GM12878 (cell line): ENCODE results near the gene FOXL3. TPM values are rescaled to one million over a fixed set of nuclear protein-coding genes. Genes with fewer than 3 reads are reported as not detected.

Experiments
- ATAC-seq: fragments of 200-7000 bp; cut with Tn5 transposase; 3 replicates; pipeline ENCODE4 v1.9.1; 2020; ENCODE audit warnings: mild to moderate bottlenecking, moderate library complexity
- BruUV-seq: library from RNA; stranded (reverse); fragments of 400-500 nt; replicated peaks from 2 replicates; lab custom pipeline; 2021; lab: Mats Ljungman, UMichigan
- CTCF ChIA-PET: fragments of 300-600 bp; sonication (Branson Sonifier 250); formaldehyde crosslinking; extraction: SDS; loops from one replicate; lab custom pipeline; 2021; ENCODE audit warnings: inconsistent platforms; lab: Yijun Ruan, JAX
- POLR2A ChIA-PET: fragments of 350-600 bp; formaldehyde crosslinking; extraction: SDS; loops from one replicate; lab custom pipeline; 2021; ENCODE audit warnings: inconsistent platforms; lab: Charles Lee
- RAD21 ChIA-PET: fragments of 300-600 bp; sonication (Branson Sonifier 250); formaldehyde crosslinking; loops from one replicate; lab custom pipeline; 2023; ENCODE audit warnings: antibody characterized with exemption; ENCODE audit not compliant: unreplicated experiment; lab: Charles Lee
- SMC1A ChIA-PET: fragments of 300-600 bp; sonication (Branson Sonifier 250); formaldehyde crosslinking; loops from one replicate; lab custom pipeline; 2023; ENCODE audit not compliant: unreplicated experiment, uncharacterized antibody; lab: Charles Lee
- DNase-seq: peaks from one replicate; pipeline ENCODE4 v3.0.0-alpha.2; 2011; ENCODE audit warnings: low read depth, low spot score
- FAIRE-seq: peaks from 3 replicates; lab custom pipeline; 2011; peaks lifted over from hg19 to GRCh38; lab: Jason Lieb, UNC
- H2AFZ ChIP-seq: 2 replicates; pipeline ENCODE4 v1.6.0; 2011; ENCODE audit warnings: low read depth, low read length, control low read depth; ENCODE audit not compliant: control insufficient read depth
- H3K27ac ChIP-seq: 2 replicates; pipeline ENCODE4 v1.5.1; 2011; ENCODE audit warnings: control low read depth; ENCODE audit not compliant: control insufficient read depth, insufficient read depth
- H3K27me3 ChIP-seq, 2 experiments: replicated peaks in 1 of 2; 2 replicates each; pipeline versions ENCODE4 v1.6.0 to v1.6.1; 2011; ENCODE audit warnings: low read length in 1 of 2; ENCODE audit not compliant: control insufficient read depth in 2 of 2, insufficient read depth in 2 of 2
- H3K36me3 ChIP-seq, 2 experiments: 2 replicates each; pipeline ENCODE4 v1.5.1; 2011; ENCODE audit warnings: low read length in 1 of 2; ENCODE audit not compliant: control insufficient read depth in 2 of 2, insufficient read depth in 2 of 2
- H3K4me1 ChIP-seq: 2 replicates; pipeline ENCODE4 v1.6.1; 2011; ENCODE audit warnings: mild to moderate bottlenecking, low read length, moderate library complexity, mixed read lengths; ENCODE audit not compliant: control insufficient read depth, insufficient read depth
- H3K4me2 ChIP-seq: 2 replicates; pipeline ENCODE4 v1.6.0; 2011; ENCODE audit warnings: control low read depth; ENCODE audit not compliant: control insufficient read depth, insufficient read depth
- H3K4me3 ChIP-seq: fragments of 200-600 bp; sonication (generic); 2 replicates; pipeline ENCODE4 v1.5.1; 2016
- H3K79me2 ChIP-seq: 2 replicates; pipeline ENCODE4 v1.6.0; 2011; ENCODE audit warnings: low read length; ENCODE audit not compliant: control insufficient read depth, insufficient read depth
- H3K9ac ChIP-seq: 2 replicates; pipeline ENCODE4 v1.8.0; 2011; ENCODE audit warnings: low read length, control low read depth, mixed read lengths; ENCODE audit not compliant: control insufficient read depth, insufficient read depth
- H3K9me3 ChIP-seq: replicated peaks from 3 replicates; pipeline ENCODE4 v1.5.1; 2011; ENCODE audit warnings: mild to moderate bottlenecking, low read length; ENCODE audit not compliant: control insufficient read depth, insufficient read depth
- H4K20me1 ChIP-seq: 2 replicates; pipeline ENCODE4 v1.6.0; 2011; ENCODE audit not compliant: control insufficient read depth, insufficient read depth
- BHLHE40 ChIP-seq, 2 experiments: fragments of 450-650 bp in 1 of 2; IDR thresholded peaks; 2 replicates each; pipeline ENCODE4 v1.6.1; 2011 to 2017; ENCODE audit warnings: low read depth in 2 of 2, borderline replicate concordance in 1 of 2, improper control_type of control experiment in 1 of 2, low read length in 1 of 2, mild to moderate bottlenecking in 1 of 2
- BMI1 ChIP-seq: fragments of 450-650 bp; IDR thresholded peaks from 2 replicates; pipeline ENCODE4 v1.6.1; 2016; ENCODE audit warnings: mild to moderate bottlenecking, moderate library complexity, borderline replicate concordance
- HCFC1 ChIP-seq: fragments of 150-350 bp; IDR thresholded peaks from 2 replicates; pipeline ENCODE4 v1.6.1; 2014; ENCODE audit warnings: low read length
- IRF4 ChIP-seq: IDR thresholded peaks from 2 replicates; pipeline ENCODE4 v1.6.1; 2011; ENCODE audit warnings: low read depth, low read length
- KLF5 ChIP-seq: fragments of 450-650 bp; IDR thresholded peaks from 2 replicates; pipeline ENCODE4 v1.6.1; 2014; ENCODE audit warnings: mild to moderate bottlenecking; ENCODE audit not compliant: partially characterized antibody
- MEF2B ChIP-seq: fragments of 450-650 bp; IDR thresholded peaks from 2 replicates; pipeline ENCODE4 v1.6.1; 2018; ENCODE audit warnings: mild to moderate bottlenecking, moderate library complexity; ENCODE audit not compliant: partially characterized antibody, poor library complexity, severe bottlenecking
- NFYB ChIP-seq: IDR thresholded peaks from 2 replicates; pipeline ENCODE4 v1.6.1; 2011; ENCODE audit warnings: low read depth, mild to moderate bottlenecking, low read length, improper control_type of control experiment, moderate library complexity; ENCODE audit not compliant: insufficient read depth
- NR2F1 ChIP-seq: fragments of 450-650 bp; conservative IDR thresholded peaks from 2 replicates; pipeline ENCODE4 v1.6.1; 2017; ENCODE audit warnings: mild to moderate bottlenecking
- RAD51 ChIP-seq: fragments of 450-650 bp; IDR thresholded peaks from 2 replicates; pipeline ENCODE4 v1.6.1; 2016; ENCODE audit warnings: moderate library complexity, mild to moderate bottlenecking, inconsistent platforms
- RBBP5 ChIP-seq: fragments of 200-600 bp; sonication (generic); conservative IDR thresholded peaks from 2 replicates; pipeline ENCODE4 v1.6.1; 2016
- RCOR1 ChIP-seq: conservative IDR thresholded peaks from 2 replicates; pipeline ENCODE4 v1.6.1; 2012; ENCODE audit warnings: low read depth, low read length, improper control_type of control experiment
- ZNF217 ChIP-seq: fragments of 450-650 bp; IDR thresholded peaks from 2 replicates; pipeline ENCODE4 v1.6.1; 2017; ENCODE audit warnings: antibody characterized with exemption, mild to moderate bottlenecking
- WGBS: methylation state at CpG from one replicate; pipeline ENCODE4 v1.1.6; 2016; ENCODE audit warnings: low lambda C conversion rate; ENCODE audit not compliant: insufficient replicate concordance, insufficient coverage; ENCODE audit errors: missing lambda C conversion rate; 5-methylcytosine and 5-hydroxymethylcytosine counted together
- in situ Hi-C: fragments of 300-500 bp; cut with MboI; formaldehyde crosslinking; loops from 9 replicates; pipeline ENCODE4 v1.14.3; 2018; ENCODE audit warnings: mixed read lengths
- intact Hi-C: fragments of 100-400 bp; cut with micrococcal nuclease; formaldehyde crosslinking; loops from one replicate; pipeline ENCODE4 v1.14.2; 2022; ENCODE audit not compliant: unreplicated experiment
- polyA plus RNA-seq, 11 experiments: library from polyadenylated mRNA; depleted of rRNA in 4 of 11; unstranded in 6 of 11; stranded (reverse) in 5 of 11; fragments of >200 nt; fragmentation: Nextera tagmentation in 4 of 11; fragmentation: Illumina TruSeq in 1 of 11; extraction: Ambion mirVana in 4 of 11; extraction: Trizol in 1 of 11; gene quantifications; 1 replicate in 1 of 11; 2 replicates in 10 of 11; pipeline versions ENCODE4 v1.2.1 to v1.2.3, GENCODE V29; 2011 to 2016; ENCODE audit warnings: inconsistent platforms in 2 of 11, missing spikeins in 2 of 11, low read depth in 1 of 11
- total RNA-seq, 4 experiments: library from RNA; depleted of rRNA in 3 of 4; stranded (reverse); fragments of >200 nt in 3 of 4; fragmentation: Illumina TruSeq in 1 of 4; extraction: Trizol in 1 of 4; gene quantifications; 2 replicates each; pipeline versions ENCODE4 v1.2.1 to v1.2.3, GENCODE V29; 2013 to 2021
- TF ChIP-seq, protein P1 (sequence below): fragments of 450-650 bp; IDR thresholded peaks from 2 replicates; pipeline ENCODE4 v1.6.1; 2017; ENCODE audit warnings: mild to moderate bottlenecking, moderate library complexity
- TF ChIP-seq, protein P2 (sequence below): IDR thresholded peaks from 2 replicates; pipeline ENCODE4 v1.6.1; 2012; ENCODE audit warnings: low read depth, low read length, improper control_type of control experiment

Gene FOXL3
- total and polyA plus RNA-seq, 10 of the 15 experiments (the other 5 are each of a cell fraction or from before 2014, with no cell fraction given) = not detected

DNA sequence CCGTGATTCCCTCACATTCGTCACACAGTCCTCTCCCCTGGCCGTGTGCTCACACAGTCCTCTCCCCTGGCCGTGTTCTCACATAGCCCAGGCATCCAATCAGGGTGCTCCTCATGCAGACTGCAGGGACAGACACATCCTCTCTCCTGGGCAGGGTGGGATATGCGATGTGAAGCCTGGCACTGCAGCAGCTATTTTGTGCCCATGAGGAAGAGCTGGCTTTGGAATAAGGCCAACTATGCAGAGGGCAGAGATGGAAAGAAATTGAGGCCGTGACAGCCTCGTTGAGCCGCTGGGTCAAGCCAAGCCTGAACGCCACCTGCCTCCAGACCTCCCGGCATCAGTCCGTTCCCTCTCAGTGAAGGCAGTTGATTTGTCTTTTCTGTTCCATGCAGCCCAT is 35.8 kb downstream of the FOXL3 start:
- ATAC-seq (no peak), DNase-seq (no peak), FAIRE-seq (no peak)
- in situ Hi-C loops = no loop called here
- intact Hi-C loops = loop anchor here (10.0 kb wide), 1 partner anchor 199 kb away; no protein-coding TSS in a partner anchor
- WGBS = 46% methylated on average over 11 of the region's 11 CpGs
- H3K4me3 ChIP-seq = no peak overlapping the region
- no peaks in the 10 kb centered on the region for H3K27me3 ChIP-seq
- H3K27ac ChIP-seq = no peak overlapping the region
- H3K4me2 ChIP-seq = no peak overlapping the region
- ChIA-PET POLR2A (no interaction called here), SMC1A (no interaction called here), CTCF (no interaction called here), RAD21 (no interaction called here)
- no peak overlapping the region for H2AFZ ChIP-seq
- H3K9ac ChIP-seq = no peak overlapping the region
- H3K9me3 ChIP-seq = no peaks in the 10 kb centered on the region; the same call in 2 of the 3 replicates
- H4K20me1 ChIP-seq = no peaks in the 10 kb centered on the region
- H3K79me2 ChIP-seq = no peaks in the 10 kb centered on the region
- TF ChIP-seq IRF4 (no peak), BHLHE40 (IDR thresholded peaks at IDR 0.05; ENCODE audit: borderline replicate concordance in 1 of 2, low read depth in 2 of 2, low read length in 1 of 2) (no peak), BMI1 (no peak), NFYB (no peak), NR2F1 (no peak), RCOR1 (no peak)
- no peaks in the 10 kb centered on the region for H3K36me3 ChIP-seq
- H3K4me1 ChIP-seq = no peaks in the 10 kb centered on the region
- BruUV-seq = no TSS peak

DNA sequence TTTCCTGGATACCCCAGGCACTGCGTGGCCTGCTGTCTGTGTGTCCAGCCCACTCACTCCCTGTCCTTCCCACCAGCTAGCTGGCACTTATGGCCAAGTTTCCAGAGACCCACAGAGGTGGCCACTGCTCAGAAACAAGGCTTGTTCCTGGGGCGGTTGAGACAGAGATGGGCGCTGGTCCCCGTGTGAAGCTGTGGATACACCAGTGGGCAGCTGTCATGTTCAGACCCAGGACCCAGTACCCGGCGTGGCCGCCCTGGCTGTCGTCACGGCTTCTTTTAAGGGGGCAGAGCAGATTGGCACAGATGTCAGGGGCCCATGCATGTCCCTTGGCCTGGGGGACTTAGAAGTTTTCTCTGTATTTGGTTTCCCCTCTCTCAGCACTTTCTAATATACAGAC is 36.3 kb downstream of the FOXL3 start:
- no peak overlapping the region for H3K4me2 ChIP-seq
- WGBS = 74% methylated on average over 9 of the region's 9 CpGs
- DNase-seq = no peak
- no peak for ATAC-seq
- no peaks in the 10 kb centered on the region for H3K36me3 ChIP-seq
- H3K4me1 ChIP-seq = no peaks in the 10 kb centered on the region
- FAIRE-seq = no peak
- in situ Hi-C loops (no loop called here), intact Hi-C loops (loop anchor here (10.0 kb wide), 1 partner anchor 199 kb away; no protein-coding TSS in a partner anchor)
- H3K79me2 ChIP-seq = no peaks in the 10 kb centered on the region
- H3K9ac ChIP-seq = no peak overlapping the region
- no peaks in the 10 kb centered on the region for H3K27me3 ChIP-seq
- ChIA-PET CTCF (interaction anchor here (1.2 kb wide), 1 partner anchor 445 kb away, joined by 3 read pairs; no protein-coding TSS in a partner anchor), RAD21 (no interaction called here), SMC1A (interaction anchor here (0.7 to 1.2 kb wide), 2 partner anchors 407 to 444 kb away, joined by 3 to 4 read pairs; no protein-coding TSS in a partner anchor), POLR2A (no interaction called here)
- no peaks in the 10 kb centered on the region; the same call in 2 of the 3 replicates for H3K9me3 ChIP-seq
- no TSS peak for BruUV-seq
- H3K27ac ChIP-seq = no peak overlapping the region
- no peaks in the 10 kb centered on the region for H4K20me1 ChIP-seq
- no peak overlapping the region for H3K4me3 ChIP-seq
- no peak overlapping the region for H2AFZ ChIP-seq
- TF ChIP-seq HCFC1 (no peak), RAD51 (no peak), MEF2B (no peak), ZNF217 (no peak), RBBP5 (no peak), KLF5 (no peak)
- TF ChIP-seq, protein P1, sequence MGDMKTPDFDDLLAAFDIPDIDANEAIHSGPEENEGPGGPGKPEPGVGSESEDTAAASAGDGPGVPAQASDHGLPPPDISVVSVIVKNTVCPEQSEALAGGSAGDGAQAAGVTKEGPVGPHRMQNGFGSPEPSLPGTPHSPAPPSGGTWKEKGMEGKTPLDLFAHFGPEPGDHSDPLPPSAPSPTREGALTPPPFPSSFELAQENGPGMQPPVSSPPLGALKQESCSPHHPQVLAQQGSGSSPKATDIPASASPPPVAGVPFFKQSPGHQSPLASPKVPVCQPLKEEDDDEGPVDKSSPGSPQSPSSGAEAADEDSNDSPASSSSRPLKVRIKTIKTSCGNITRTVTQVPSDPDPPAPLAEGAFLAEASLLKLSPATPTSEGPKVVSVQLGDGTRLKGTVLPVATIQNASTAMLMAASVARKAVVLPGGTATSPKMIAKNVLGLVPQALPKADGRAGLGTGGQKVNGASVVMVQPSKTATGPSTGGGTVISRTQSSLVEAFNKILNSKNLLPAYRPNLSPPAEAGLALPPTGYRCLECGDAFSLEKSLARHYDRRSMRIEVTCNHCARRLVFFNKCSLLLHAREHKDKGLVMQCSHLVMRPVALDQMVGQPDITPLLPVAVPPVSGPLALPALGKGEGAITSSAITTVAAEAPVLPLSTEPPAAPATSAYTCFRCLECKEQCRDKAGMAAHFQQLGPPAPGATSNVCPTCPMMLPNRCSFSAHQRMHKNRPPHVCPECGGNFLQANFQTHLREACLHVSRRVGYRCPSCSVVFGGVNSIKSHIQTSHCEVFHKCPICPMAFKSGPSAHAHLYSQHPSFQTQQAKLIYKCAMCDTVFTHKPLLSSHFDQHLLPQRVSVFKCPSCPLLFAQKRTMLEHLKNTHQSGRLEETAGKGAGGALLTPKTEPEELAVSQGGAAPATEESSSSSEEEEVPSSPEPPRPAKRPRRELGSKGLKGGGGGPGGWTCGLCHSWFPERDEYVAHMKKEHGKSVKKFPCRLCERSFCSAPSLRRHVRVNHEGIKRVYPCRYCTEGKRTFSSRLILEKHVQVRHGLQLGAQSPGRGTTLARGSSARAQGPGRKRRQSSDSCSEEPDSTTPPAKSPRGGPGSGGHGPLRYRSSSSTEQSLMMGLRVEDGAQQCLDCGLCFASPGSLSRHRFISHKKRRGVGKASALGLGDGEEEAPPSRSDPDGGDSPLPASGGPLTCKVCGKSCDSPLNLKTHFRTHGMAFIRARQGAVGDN = no peak
- TF ChIP-seq, protein P2, sequence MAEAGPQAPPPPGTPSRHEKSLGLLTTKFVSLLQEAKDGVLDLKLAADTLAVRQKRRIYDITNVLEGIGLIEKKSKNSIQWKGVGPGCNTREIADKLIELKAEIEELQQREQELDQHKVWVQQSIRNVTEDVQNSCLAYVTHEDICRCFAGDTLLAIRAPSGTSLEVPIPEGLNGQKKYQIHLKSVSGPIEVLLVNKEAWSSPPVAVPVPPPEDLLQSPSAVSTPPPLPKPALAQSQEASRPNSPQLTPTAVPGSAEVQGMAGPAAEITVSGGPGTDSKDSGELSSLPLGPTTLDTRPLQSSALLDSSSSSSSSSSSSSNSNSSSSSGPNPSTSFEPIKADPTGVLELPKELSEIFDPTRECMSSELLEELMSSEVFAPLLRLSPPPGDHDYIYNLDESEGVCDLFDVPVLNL = no peak
